ENCODE data around the gene LRPPRC.

Gene LRPPRC

DNA sequence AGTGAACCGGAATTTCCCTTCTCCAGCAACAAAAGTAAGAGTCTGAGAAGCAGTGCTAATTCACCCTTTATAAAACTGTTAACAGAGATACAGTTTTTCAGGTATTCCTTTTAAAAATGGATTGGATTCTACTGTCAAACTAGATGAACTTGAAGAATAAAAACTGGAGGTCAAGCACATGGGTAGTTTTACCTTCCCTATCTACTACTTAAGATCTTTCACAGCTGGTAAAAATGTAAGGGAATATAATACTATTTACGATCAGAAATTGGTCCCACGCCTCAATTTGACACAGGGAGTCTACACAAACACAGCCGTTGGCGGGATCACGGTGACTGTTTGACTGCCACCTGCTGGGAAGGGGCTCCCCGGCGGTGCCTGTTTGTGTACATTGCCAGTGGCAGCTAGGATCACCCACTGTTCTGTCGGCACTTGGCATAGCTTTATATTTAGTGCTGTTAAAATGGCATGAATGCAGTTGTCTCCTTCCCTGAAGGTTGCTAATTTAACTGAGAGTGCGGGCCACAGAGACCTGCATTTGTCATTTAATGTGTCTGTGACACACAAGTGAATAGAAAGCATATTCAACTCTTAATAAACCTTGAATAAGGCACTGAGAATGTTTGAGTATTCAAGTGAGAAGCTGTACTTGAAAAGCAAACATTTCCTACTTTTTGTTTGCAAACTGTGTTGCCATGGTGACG lies 97.5 kb downstream of the LRPPRC start:
- H3K4me3 ChIP-seq (ENCODE audit: low read depth, low read length): no peak overlapping the region
- TF ChIP-seq, protein P1, sequence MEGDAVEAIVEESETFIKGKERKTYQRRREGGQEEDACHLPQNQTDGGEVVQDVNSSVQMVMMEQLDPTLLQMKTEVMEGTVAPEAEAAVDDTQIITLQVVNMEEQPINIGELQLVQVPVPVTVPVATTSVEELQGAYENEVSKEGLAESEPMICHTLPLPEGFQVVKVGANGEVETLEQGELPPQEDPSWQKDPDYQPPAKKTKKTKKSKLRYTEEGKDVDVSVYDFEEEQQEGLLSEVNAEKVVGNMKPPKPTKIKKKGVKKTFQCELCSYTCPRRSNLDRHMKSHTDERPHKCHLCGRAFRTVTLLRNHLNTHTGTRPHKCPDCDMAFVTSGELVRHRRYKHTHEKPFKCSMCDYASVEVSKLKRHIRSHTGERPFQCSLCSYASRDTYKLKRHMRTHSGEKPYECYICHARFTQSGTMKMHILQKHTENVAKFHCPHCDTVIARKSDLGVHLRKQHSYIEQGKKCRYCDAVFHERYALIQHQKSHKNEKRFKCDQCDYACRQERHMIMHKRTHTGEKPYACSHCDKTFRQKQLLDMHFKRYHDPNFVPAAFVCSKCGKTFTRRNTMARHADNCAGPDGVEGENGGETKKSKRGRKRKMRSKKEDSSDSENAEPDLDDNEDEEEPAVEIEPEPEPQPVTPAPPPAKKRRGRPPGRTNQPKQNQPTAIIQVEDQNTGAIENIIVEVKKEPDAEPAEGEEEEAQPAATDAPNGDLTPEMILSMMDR (IDR thresholded peaks at IDR 0.05; ENCODE audit: borderline replicate concordance, insufficient read depth, low read depth, low read length): 0 out of 2 replicates have a peak, but pooled peaks have one; percentile 11

DNA sequence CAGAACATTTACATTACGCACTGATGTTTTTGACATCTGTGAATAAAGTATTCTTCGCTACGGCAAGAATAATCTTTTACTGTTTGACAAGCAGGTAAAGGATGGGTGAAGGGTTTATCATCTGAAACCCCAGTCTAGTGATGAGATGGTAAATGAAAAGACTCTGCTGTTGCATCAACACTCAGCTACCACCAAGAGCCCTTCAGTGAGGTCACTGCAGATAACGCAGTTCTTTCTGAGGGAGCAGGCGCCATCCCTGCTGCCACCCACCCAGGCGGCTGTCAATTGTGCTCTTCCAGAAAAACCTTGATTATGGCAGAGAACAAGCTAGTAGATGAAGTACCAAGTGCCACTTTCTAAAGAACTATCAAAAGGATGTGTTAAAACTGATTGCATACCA lies 98.3 kb downstream of the LRPPRC start:
- H3K4me3 ChIP-seq (ENCODE audit: low read depth, low read length): no peak overlapping the region
- TF ChIP-seq, protein P1 (IDR thresholded peaks at IDR 0.05; ENCODE audit: borderline replicate concordance, insufficient read depth, low read depth, low read length): no peak

DNA sequence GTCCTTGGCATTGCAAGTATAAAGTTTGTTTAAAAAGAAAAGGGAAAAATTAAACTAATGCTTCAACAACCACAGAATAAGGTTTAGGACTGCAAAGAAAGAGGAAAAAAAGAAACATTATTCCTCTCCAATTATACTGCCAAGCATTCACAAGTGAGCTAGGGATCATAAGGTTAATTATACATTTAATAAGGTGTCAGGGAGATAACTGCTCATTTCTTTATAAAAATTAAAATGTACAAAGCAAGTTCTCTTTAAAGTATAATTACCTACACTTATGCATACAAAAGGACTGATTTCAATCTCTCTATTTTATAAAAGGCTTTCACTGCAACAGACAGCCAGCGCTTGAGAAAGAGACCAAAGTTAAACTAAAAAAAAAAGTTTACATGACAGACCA lies 98.9 kb downstream of the LRPPRC start:
- TF ChIP-seq, protein P1 (IDR thresholded peaks at IDR 0.05; ENCODE audit: borderline replicate concordance, insufficient read depth, low read depth, low read length): no peak
- no peak overlapping the region for H3K4me3 ChIP-seq (ENCODE audit: low read depth, low read length)

DNA sequence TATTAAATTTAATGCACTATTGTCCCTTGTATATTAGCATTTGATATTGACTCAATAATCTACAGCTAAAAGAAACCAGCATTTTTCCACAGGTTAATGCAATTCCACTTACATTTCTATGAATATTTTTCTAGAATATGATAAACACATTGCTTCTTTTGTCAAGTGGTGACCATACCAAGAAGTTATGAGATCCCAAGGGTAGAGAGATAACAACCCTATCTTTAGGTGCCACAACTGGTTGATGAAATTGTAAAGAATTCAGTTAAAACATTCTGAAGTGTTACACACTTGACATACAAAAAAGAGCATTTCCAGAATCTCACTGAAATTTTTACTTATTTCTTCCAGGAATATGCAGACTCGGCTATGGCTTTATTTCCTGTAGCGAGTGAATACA lies 101.0 kb downstream of the LRPPRC start:
- TF ChIP-seq, protein P1 (IDR thresholded peaks at IDR 0.05; ENCODE audit: borderline replicate concordance, insufficient read depth, low read depth, low read length): no peak

DNA sequence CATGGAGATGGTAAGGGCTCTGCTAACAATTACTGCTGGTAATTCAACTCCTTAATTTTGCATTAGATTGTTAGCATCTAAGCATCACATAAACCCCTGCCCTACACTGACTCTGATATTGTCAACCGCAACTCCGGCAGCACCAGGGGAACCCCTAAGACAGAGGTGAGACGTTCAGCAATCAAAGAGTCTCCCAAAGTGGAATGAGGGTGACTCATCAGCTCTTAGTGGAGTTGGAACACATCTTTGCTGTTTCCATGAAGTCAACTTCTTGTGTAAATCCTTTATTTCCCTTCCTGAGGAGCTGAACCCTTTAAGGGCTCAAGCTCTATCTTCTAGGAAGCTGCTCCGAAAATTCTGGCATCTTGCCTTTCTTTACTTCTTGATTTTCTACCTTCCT lies 104.9 kb downstream of the LRPPRC start:
- no peak overlapping the region for H3K4me3 ChIP-seq (ENCODE audit: low read depth, low read length)
- TF ChIP-seq, protein P1 (IDR thresholded peaks at IDR 0.05; ENCODE audit: borderline replicate concordance, insufficient read depth, low read depth, low read length): no peak

More for the DNA sequence above, 101.0 kb downstream of the LRPPRC start:
- H3K4me3 ChIP-seq (ENCODE audit: low read depth, low read length): no peak overlapping the region

DNA sequence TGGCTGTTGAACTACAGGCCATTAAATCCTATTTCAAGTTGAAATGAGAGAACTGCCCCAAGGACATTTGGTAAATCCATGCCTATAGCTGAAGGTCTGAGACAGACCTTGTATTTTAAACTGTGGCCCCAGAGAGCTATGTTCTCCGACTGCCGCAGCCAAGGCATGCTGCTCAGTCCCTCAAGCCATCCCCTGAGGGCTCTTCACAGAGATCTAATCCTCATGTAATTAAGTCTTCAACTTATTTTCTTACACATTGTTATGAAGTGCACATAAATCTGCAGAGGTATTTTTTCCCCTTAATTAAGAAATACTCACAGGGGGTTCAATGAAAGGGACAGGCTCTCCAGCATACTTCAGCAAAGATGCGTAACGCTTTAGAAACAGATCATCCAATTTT lies 106.4 kb downstream of the LRPPRC start:
- TF ChIP-seq, protein P1 (IDR thresholded peaks at IDR 0.05; ENCODE audit: borderline replicate concordance, insufficient read depth, low read depth, low read length): no peak
- H3K4me3 ChIP-seq (ENCODE audit: low read depth, low read length): no peak overlapping the region

DNA sequence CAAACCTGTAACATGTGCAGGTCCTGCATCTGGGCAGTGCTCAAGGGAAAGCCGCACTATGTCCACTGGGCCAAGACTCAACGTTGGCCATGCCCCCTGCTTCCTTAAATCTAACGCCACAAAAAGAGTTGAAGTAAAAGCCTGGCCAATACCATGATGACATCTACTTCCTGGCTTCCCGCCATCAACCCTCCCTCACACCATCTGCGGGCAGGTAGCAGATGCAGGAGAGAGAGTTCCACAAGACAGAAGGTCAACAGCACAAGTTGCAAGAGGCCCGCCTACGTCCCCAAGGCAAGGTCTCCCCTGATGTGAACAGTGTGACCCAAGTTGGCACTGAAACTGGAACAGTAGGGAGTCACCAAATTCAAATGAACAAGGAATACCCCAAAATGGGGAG lies 108.6 kb downstream of the LRPPRC start:
- TF ChIP-seq, protein P1 (IDR thresholded peaks at IDR 0.05; ENCODE audit: borderline replicate concordance, insufficient read depth, low read depth, low read length): no peak

More for the DNA sequence above, 108.6 kb downstream of the LRPPRC start:
- H3K4me3 ChIP-seq (ENCODE audit: low read depth, low read length): no peak overlapping the region
